Testis (tissue), 3 donors: ENCODE data around the gene SLC25A36. TPM values are rescaled to one million over a fixed set of nuclear protein-coding genes. Genes with fewer than 3 reads are reported as not detected.

Experiments used
- DNase-seq: peaks from one replicate; pipeline ENCODE4 v3.0.0-alpha.2; 2019
- H3K27ac ChIP-seq, 2 donors: fragments of 200-600 bp; sonication (generic); one replicate each; pipeline ENCODE4 v1.5.1; 2019
- H3K27me3 ChIP-seq: fragments of 200-600 bp; sonication (generic); one replicate; pipeline ENCODE4 v1.5.1; 2019
- H3K36me3 ChIP-seq: fragments of 200-600 bp; sonication (generic); one replicate; pipeline ENCODE4 v1.5.1; 2017; ENCODE audit warnings: low read depth; ENCODE audit errors: missing control alignments
- H3K4me1 ChIP-seq: fragments of 200-600 bp; sonication (generic); one replicate; pipeline ENCODE4 v1.5.1; 2019
- H3K4me3 ChIP-seq, 2 donors: fragments of 200-600 bp; sonication (generic); one replicate each; pipeline ENCODE4 v1.5.1; 2017 to 2019
- H3K9me3 ChIP-seq: fragments of 200-600 bp; sonication (generic); one replicate; pipeline ENCODE4 v1.5.1; 2017
- POLR2A ChIP-seq: fragments of 450-650 bp; IDR thresholded peaks from one replicate; pipeline ENCODE4 v1.6.1; 2017; ENCODE audit warnings: antibody characterized with exemption, mild to moderate bottlenecking, moderate library complexity
- WGBS, 2 donors: methylation state at CpG; one replicate each; pipeline ENCODE4 v1.1.5; 2018; 5-methylcytosine and 5-hydroxymethylcytosine counted together
- intact Hi-C: fragments of 100-400 bp; cut with DNase I; formaldehyde crosslinking; loops from one replicate; pipeline ENCODE4 v1.15.1; 2023; ENCODE audit warnings: low total_unique reads
- polyA plus RNA-seq: library from polyadenylated mRNA; stranded (reverse); fragments of 350-450 nt; fragmentation: Illumina TruSeq; extraction: RNeasy Lipid Tissue Mini Kit (QIAGEN cat#74804); gene quantifications from one replicate; pipeline ENCODE4 v1.2.3, GENCODE V29; 2014; ENCODE audit warnings: low read depth, low replicate concordance; ENCODE audit not compliant: insufficient read depth
- total RNA-seq, 2 donors: library from RNA; depleted of rRNA; stranded (reverse); fragments of >200 nt; gene quantifications; one replicate each; pipeline ENCODE4 v1.2.3, GENCODE V29; 2016
- TF ChIP-seq, protein P1 (sequence below), 3 experiments: fragments of 450-650 bp in 2 of 3; fragments of 200-600 bp in 1 of 3; sonication (generic) in 1 of 3; IDR thresholded peaks; one replicate each; pipeline ENCODE4 v1.5.1; 2016 to 2019; ENCODE audit warnings: antibody characterized with exemption in 3 of 3, mild to moderate bottlenecking in 2 of 3, moderate library complexity in 1 of 3

Gene SLC25A36
- total and polyA plus RNA-seq, 3 donors from 2014 or later: 56.8 to 162 (median 109) TPM

- Histone ChIP-seq H3K4me1 (no peaks in the 10 kb centered on the region), H3K36me3 (no peaks in the 10 kb centered on the region), H3K27me3 (no peaks in the 10 kb centered on the region), H3K4me3 (no peak overlapping the region), H3K9me3 (no peaks in the 10 kb centered on the region), H3K27ac (no peak overlapping the region)
- intact Hi-C loops: no loop called here
- TF ChIP-seq, protein P1, sequence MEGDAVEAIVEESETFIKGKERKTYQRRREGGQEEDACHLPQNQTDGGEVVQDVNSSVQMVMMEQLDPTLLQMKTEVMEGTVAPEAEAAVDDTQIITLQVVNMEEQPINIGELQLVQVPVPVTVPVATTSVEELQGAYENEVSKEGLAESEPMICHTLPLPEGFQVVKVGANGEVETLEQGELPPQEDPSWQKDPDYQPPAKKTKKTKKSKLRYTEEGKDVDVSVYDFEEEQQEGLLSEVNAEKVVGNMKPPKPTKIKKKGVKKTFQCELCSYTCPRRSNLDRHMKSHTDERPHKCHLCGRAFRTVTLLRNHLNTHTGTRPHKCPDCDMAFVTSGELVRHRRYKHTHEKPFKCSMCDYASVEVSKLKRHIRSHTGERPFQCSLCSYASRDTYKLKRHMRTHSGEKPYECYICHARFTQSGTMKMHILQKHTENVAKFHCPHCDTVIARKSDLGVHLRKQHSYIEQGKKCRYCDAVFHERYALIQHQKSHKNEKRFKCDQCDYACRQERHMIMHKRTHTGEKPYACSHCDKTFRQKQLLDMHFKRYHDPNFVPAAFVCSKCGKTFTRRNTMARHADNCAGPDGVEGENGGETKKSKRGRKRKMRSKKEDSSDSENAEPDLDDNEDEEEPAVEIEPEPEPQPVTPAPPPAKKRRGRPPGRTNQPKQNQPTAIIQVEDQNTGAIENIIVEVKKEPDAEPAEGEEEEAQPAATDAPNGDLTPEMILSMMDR (IDR thresholded peaks at IDR 0.05): no peak
- no peak for TF ChIP-seq POLR2A
- 98 to 100% methylated on average over 4 of the region's 4 CpGs for WGBS, 2 donors
- no peak for DNase-seq
These were observed 79.6 kb downstream of the SLC25A36 start for GRCh38 chr3:141021261-141021660.

Other genes starting within 250 kb of the SLC25A36 start
- 10 to 100 TPM in 1 of 2 donors, 1 to 10 TPM in 1; 7.4 to 10.8 TPM for gene SPSB4, start 109.5 kb downstream of the SLC25A36 start, total RNA-seq
- 34.5 TPM for gene SPSB4, start 109.5 kb downstream of the SLC25A36 start, polyA plus RNA-seq